HEK293 (cell line): ENCODE results near the gene MYO7A.
A peak's percentile ranks its signal among the peaks of the same experiment; 100 is the strongest.

ENCODE experiments used
- CTCF ChIA-PET: fragments of 350-600 bp; formaldehyde crosslinking; extraction: SDS; loops from one replicate; lab custom pipeline; 2021; ENCODE audit warnings: antibody characterized with exemption; lab: Yijun Ruan, JAX
- POLR2A ChIA-PET: fragments of 300-600 bp; formaldehyde crosslinking; extraction: SDS; loops from one replicate; lab custom pipeline; 2020; ENCODE audit warnings: antibody characterized with exemption, inconsistent platforms; lab: Yijun Ruan, JAX
- H3K27ac ChIP-seq: fragments of 200-500 bp; sonication (Bioruptor generic); 2 replicates; pipeline ENCODE4 v1.5.1; 2014; ENCODE audit warnings: low read depth, low read length, control low read depth, inconsistent platforms; ENCODE audit errors: extremely low read depth
- H3K36me3 ChIP-seq, 2 experiments: fragments of 200-500 bp in 1 of 2; sonication (Bioruptor generic) in 1 of 2; 1 replicate in 1 of 2; 2 replicates in 1 of 2; pipeline ENCODE4 v1.5.1; 2014 to 2017; ENCODE audit warnings: inconsistent platforms in 2 of 2, low read length in 2 of 2; ENCODE audit not compliant: control insufficient read depth in 2 of 2, insufficient read depth in 1 of 2
- H3K4me1 ChIP-seq: fragments of 200-500 bp; sonication (Bioruptor generic); 2 replicates; pipeline ENCODE4 v1.5.1; 2014; ENCODE audit warnings: mild to moderate bottlenecking, low read length, inconsistent platforms; ENCODE audit not compliant: control insufficient read depth, insufficient read depth
- H3K4me3 ChIP-seq: 2 replicates; pipeline ENCODE4 v1.5.1; 2011; ENCODE audit warnings: low read depth, mild to moderate bottlenecking, control low read depth, low read length, moderate library complexity
- H3K9me3 ChIP-seq: fragments of 200-500 bp; sonication (Bioruptor generic); 2 replicates; pipeline ENCODE4 v1.5.1; 2014; ENCODE audit warnings: low read depth, low read length, inconsistent platforms; ENCODE audit not compliant: control insufficient read depth, insufficient read depth
- SETDB1 ChIP-seq: IDR thresholded peaks from one replicate; pipeline ENCODE4 v1.6.1; 2017; ENCODE audit warnings: mild to moderate bottlenecking, low read length, moderate library complexity, mixed read lengths; ENCODE audit not compliant: insufficient read length
- ZBTB21 ChIP-seq: fragments of 450-650 bp; formaldehyde crosslinking; IDR thresholded peaks from 2 replicates; pipeline ENCODE4 v1.5.1; 2017; ENCODE audit warnings: missing biosample characterization, missing genetic modification characterization

Gene MYO7A

DNA sequence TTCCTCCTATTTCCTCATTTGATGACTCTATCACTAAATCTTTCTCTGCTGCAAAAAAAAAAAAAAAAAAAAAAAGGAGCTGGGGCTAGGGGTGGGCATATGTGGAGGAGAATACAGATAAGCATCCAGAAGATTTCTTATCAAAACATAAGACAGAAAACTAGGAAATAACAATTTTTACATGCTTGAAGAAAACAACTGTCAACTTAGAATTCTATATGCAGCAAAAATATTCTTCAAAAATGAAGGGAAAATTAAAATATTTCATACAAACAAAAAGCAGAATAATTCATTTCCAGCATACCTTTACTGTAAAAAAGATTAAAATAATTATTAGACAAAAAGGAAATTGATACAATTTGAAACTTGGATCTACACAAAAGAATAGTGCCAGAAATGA lies 134.8 kb downstream of the MYO7A start:
- ChIA-PET POLR2A (interaction anchor here (0.6 kb wide), 1 partner anchor 14 kb away, joined by 4 read pairs; no protein-coding TSS in a partner anchor), CTCF (interaction anchor here (0.5 to 1.2 kb wide), 2 partner anchors 20 to 359 kb away, joined by 3 to 4 read pairs; no protein-coding TSS in a partner anchor)
- Histone ChIP-seq H3K9me3 (no peaks in the 10 kb centered on the region), H3K27ac (no peak overlapping the region), H3K36me3 (no peaks in the 10 kb centered on the region), H3K4me1 (no peaks in the 10 kb centered on the region), H3K4me3 (no peak overlapping the region)
- no peak for TF ChIP-seq ZBTB21 (tag by site-specific recombination)
- peak; percentile 96 for TF ChIP-seq SETDB1
